Rectal smooth muscle tissue (tissue), 1 donor: Measurements from ENCODE around the gene NEK3.
"Not testable (repeated sequence)": the region's sequence is repeated elsewhere in the genome, so short reads cannot be mapped to it uniquely, and the experiment has no call there.

Source experiments
- H3K27ac ChIP-seq: one replicate; pipeline ENCODE4 v1.7.0; 2013; ENCODE audit warnings: low read depth, low read length, inconsistent platforms
- H3K27me3 ChIP-seq: one replicate; pipeline ENCODE4 v1.7.0; 2013; ENCODE audit warnings: low read length; ENCODE audit not compliant: control insufficient read depth, insufficient read depth
- H3K36me3 ChIP-seq: one replicate; pipeline ENCODE4 v1.7.0; 2013; ENCODE audit warnings: low read length; ENCODE audit not compliant: control insufficient read depth, insufficient read depth
- H3K4me1 ChIP-seq: one replicate; pipeline ENCODE4 v1.7.0; 2013; ENCODE audit warnings: low read length; ENCODE audit not compliant: control insufficient read depth, insufficient read depth
- H3K4me3 ChIP-seq: one replicate; pipeline ENCODE4 v1.7.0; 2013; ENCODE audit warnings: low read length
- H3K9ac ChIP-seq: one replicate; pipeline ENCODE4 v1.7.0; 2013; ENCODE audit warnings: low read length

NEK3 gene

DNA sequence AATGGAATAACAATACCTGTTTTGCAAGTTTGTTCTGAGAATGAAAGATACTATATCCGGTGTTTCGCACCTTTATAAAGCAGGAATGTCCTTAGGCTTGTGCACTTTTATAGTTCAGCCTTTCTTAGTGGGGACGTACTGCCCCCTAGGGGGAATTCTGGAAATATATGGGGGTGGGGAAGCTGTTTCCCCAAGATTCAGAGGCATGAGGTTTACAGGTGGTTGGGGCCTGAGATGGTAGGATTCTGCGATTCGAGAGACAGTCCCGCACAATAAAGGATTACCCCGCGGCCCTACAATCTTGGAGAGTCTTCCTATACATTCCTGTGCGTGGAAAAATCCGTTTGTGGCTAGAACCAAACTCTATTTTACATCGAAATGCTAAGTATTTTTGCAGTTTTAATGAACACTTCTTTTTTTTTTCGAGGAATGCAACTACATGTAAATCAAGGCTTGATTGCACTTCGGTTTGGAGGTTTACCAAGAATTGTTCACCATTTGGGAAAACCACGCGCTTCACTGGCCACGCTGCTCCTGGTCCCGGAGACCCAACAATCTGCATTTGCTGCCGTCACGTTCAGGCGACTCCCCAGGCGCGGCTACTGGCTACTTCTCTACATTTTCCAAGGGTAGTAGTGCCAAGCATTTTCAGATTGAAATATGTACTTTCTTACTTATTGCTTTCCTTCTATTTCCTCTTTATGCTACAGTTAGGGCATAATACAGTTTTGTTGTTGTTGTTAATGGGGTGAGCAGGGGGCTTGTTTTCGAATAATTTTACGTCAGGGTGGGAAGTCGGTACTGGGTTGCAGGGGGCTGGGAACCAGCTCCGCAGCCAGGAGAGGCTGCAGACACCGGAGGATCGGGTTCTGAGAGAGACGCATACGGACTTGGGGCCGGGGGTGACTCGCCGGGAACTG, 31.4 kb downstream of the NEK3 start:
- Histone ChIP-seq H3K27ac (no peak overlapping the region), H3K27me3 (no peaks in the 10 kb centered on the region), H3K9ac (no peak overlapping the region), H3K4me1 (no peaks in the 10 kb centered on the region), H3K36me3 (peaks cover 10% of the 10 kb centered on the region), H3K4me3 (peak overlapping the region; percentile 61)

GRCh38 chr13:52127378-52127777, 32.0 kb downstream of the NEK3 start:
- peaks cover 8% of the 10 kb centered on the region for H3K36me3 ChIP-seq
- no peak overlapping the region for H3K9ac ChIP-seq
- no peaks in the 10 kb centered on the region for H3K27me3 ChIP-seq
- no peak overlapping the region for H3K27ac ChIP-seq
- no peaks in the 10 kb centered on the region for H3K4me1 ChIP-seq
- peak overlapping the region; percentile 23 for H3K4me3 ChIP-seq

- H3K27me3 ChIP-seq, result no peaks in the 10 kb centered on the region
- no peak overlapping the region for H3K9ac ChIP-seq
- H3K4me1 ChIP-seq, result no peaks in the 10 kb centered on the region
- H3K36me3 ChIP-seq, result no peaks in the 10 kb centered on the region
- no peak overlapping the region for H3K27ac ChIP-seq
- no peak overlapping the region for H3K4me3 ChIP-seq
Observed at GRCh38 chr13:52125547-52125946, 33.9 kb downstream of the NEK3 start.

GRCh38 chr13:52118595-52118994, 40.8 kb downstream of the NEK3 start:
- no peak overlapping the region for H3K9ac ChIP-seq
- no peaks in the 10 kb centered on the region for H3K4me1 ChIP-seq
- H3K27ac ChIP-seq, result no peak overlapping the region
- H3K27me3 ChIP-seq, result no peaks in the 10 kb centered on the region
- no peak overlapping the region for H3K4me3 ChIP-seq
- no peaks in the 10 kb centered on the region for H3K36me3 ChIP-seq

DNA sequence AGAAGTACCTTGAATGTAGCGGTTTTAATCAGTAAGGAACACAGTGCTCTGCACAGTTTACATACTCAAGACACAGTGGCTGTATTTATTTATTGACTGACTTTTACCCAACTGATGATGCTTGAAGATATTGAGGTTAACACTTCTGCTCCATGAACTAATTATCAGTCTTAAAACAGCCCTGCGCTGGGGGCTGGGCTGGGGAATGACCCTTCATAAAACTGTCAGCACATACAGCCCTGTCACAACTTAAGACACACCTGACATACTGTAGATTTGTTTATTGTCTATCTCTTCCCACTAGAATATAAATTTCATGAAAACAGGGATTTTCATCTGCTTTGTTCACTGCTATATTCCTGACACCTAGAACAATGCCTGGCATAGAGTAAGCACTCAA, 41.3 kb downstream of the NEK3 start:
- H3K4me3 ChIP-seq, result no peak overlapping the region
- no peaks in the 10 kb centered on the region for H3K36me3 ChIP-seq
- H3K27me3 ChIP-seq, result no peaks in the 10 kb centered on the region
- no peaks in the 10 kb centered on the region for H3K4me1 ChIP-seq
- no peak overlapping the region for H3K9ac ChIP-seq
- no peak overlapping the region for H3K27ac ChIP-seq

DNA sequence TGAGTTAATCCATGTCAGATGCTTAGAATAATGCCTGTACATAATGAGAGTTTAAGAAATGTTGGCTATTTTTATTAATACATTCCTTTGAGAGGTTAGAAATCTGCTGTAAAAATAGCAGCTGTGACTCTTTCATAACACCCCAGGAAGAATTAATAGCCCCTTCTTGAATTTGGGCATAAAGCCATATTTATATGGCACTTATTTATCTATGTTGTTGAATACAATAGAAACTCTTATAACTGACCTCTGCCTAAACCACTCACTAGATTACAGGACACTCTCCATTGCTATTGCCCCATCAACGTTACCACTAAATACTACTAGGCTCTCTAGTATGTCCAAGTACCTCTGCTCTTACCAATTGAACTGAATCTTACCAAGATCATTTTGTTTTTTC, 46.8 kb downstream of the NEK3 start:
- H3K27me3 ChIP-seq, result no peaks in the 10 kb centered on the region
- no peak overlapping the region for H3K27ac ChIP-seq
- H3K4me3 ChIP-seq, result no peak overlapping the region
- H3K9ac ChIP-seq, result no peak overlapping the region
- no peaks in the 10 kb centered on the region for H3K36me3 ChIP-seq
- H3K4me1 ChIP-seq, result no peaks in the 10 kb centered on the region

GRCh38 chr13:52109116-52109670, 50.2 kb downstream of the NEK3 start:
- H3K27ac ChIP-seq, result no peak overlapping the region
- H3K4me3 ChIP-seq, result no peak overlapping the region
- no peaks in the 10 kb centered on the region for H3K4me1 ChIP-seq
- H3K27me3 ChIP-seq, result no peaks in the 10 kb centered on the region
- H3K36me3 ChIP-seq, result no peaks in the 10 kb centered on the region
- no peak overlapping the region for H3K9ac ChIP-seq

GRCh38 chr13:52105841-52106240, 53.6 kb downstream of the NEK3 start:
- no peak overlapping the region for H3K27ac ChIP-seq
- H3K4me3 ChIP-seq, result no peak overlapping the region
- H3K36me3 ChIP-seq, result no peaks in the 10 kb centered on the region
- H3K27me3 ChIP-seq, result no peaks in the 10 kb centered on the region
- no peaks in the 10 kb centered on the region for H3K4me1 ChIP-seq
- H3K9ac ChIP-seq, result no peak overlapping the region

GRCh38 chr13:52104624-52105023, 54.8 kb downstream of the NEK3 start:
- no peak overlapping the region for H3K27ac ChIP-seq
- H3K9ac ChIP-seq, result no peak overlapping the region
- no peaks in the 10 kb centered on the region for H3K36me3 ChIP-seq
- no peak overlapping the region for H3K4me3 ChIP-seq
- no peaks in the 10 kb centered on the region for H3K4me1 ChIP-seq
- no peaks in the 10 kb centered on the region for H3K27me3 ChIP-seq

- no peaks in the 10 kb centered on the region for H3K4me1 ChIP-seq
- H3K9ac ChIP-seq, result no peak overlapping the region
- no peaks in the 10 kb centered on the region for H3K27me3 ChIP-seq
- H3K27ac ChIP-seq, result no peak overlapping the region
- H3K36me3 ChIP-seq, result no peaks in the 10 kb centered on the region
- H3K4me3 ChIP-seq, result no peak overlapping the region
Observed at GRCh38 chr13:52103386-52103785, 56.0 kb downstream of the NEK3 start.

GRCh38 chr13:52102423-52102822, 57.0 kb downstream of the NEK3 start:
- H3K27ac ChIP-seq, H3K4me1 ChIP-seq, H3K36me3 ChIP-seq, H3K9ac ChIP-seq, H3K27me3 ChIP-seq, H3K4me3 ChIP-seq: not testable (repeated sequence)

DNA sequence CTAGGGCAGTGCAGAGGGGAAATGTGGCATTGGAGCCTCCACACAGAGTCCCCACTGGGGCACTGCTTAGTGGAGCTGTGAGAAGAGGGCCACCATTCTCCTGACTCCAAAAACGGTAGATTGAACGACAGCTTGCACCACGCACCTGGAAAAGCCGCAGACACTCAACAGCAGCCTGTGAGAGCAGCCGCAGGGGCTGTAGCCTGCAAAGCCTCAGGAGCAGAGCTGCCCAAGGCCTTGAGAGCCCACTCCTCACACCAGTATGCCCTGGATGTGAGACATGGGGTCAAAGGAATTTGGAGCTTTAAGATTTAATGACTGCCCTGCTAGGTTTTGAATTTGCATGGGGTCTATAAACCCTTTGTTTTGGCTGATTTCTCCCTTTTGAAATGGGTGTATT, 62.2 kb downstream of the NEK3 start:
- no peak overlapping the region for H3K9ac ChIP-seq
- H3K36me3 ChIP-seq, result no peaks in the 10 kb centered on the region
- no peak overlapping the region for H3K4me3 ChIP-seq

DNA sequence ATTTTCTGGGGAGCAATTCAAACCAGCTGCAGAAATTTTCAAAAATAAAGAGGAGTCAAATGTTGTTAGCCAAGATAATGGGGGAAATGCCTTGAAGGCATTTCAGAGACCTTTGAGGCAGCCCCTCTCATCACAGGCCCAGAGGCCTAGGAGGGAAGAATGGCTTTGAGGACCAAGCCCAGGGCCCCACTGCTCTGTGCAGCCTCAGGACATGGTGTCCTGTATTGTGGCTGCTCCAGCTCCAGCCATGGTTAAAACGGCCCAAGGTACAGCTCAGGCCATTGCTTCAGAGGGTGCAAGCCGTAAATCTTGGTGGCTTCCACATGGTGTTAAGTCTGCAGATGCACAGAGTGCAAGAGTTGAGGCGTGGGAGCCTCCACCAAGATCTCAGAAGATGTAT, 62.6 kb downstream of the NEK3 start:
- Histone ChIP-seq H3K36me3 (no peaks in the 10 kb centered on the region), H3K27ac (no peak overlapping the region), H3K27me3 (no peaks in the 10 kb centered on the region), H3K4me3 (no peak overlapping the region), H3K4me1 (no peaks in the 10 kb centered on the region), H3K9ac (no peak overlapping the region)

More for the DNA sequence above, 62.2 kb downstream of the NEK3 start:
- H3K4me1 ChIP-seq, result no peaks in the 10 kb centered on the region
- H3K27ac ChIP-seq, result no peak overlapping the region
- no peaks in the 10 kb centered on the region for H3K27me3 ChIP-seq
